Activated T-helper 2 cell treated with anti-CD3 and anti-CD28 coated beads, Interferon-gamma antibody, Interleukin-2, Interleukin-4, amounts not matched to agents 10 μg/mL and 5 μg/mL and 100 μg/mL, durations not matched to agents 14 hours and 24 hours and 36 hours (primary cell): ENCODE results near the gene PCGF1. TPM values are rescaled to one million over a fixed set of nuclear protein-coding genes. Genes with fewer than 3 reads are reported as not detected.
A peak's percentile ranks its signal among the peaks of the same experiment; 100 is the strongest.
"Not testable (repeated sequence)": the region's sequence is repeated elsewhere in the genome, so short reads cannot be mapped to it uniquely, and the experiment has no call there.

Source experiments
- DNase-seq: peaks from one replicate; pipeline ENCODE4 v3.0.0; 2021; ENCODE audit warnings: low spot score
- H3K27ac Mint-ChIP-seq: one replicate; pipeline ENCODE4 v1.8.0; 2021; ENCODE audit warnings: mixed read lengths
- H3K27me3 Mint-ChIP-seq: one replicate; pipeline ENCODE4 v1.8.0; 2021; ENCODE audit warnings: low read depth, mixed read lengths
- H3K36me3 Mint-ChIP-seq: one replicate; pipeline ENCODE4 v1.8.0; 2021; ENCODE audit warnings: low read depth, mixed read lengths
- H3K4me1 Mint-ChIP-seq: one replicate; pipeline ENCODE4 v1.8.0; 2021; ENCODE audit warnings: low read depth, mixed read lengths
- H3K4me3 Mint-ChIP-seq: one replicate; pipeline ENCODE4 v1.8.0; 2021; ENCODE audit warnings: low read depth, mild to moderate bottlenecking, moderate library complexity, mixed read lengths
- H3K9me3 Mint-ChIP-seq: one replicate; pipeline ENCODE4 v1.8.0; 2021; ENCODE audit warnings: mixed read lengths
- intact Hi-C: fragments of 100-400 bp; cut with micrococcal nuclease; formaldehyde crosslinking; loops from one replicate; pipeline ENCODE4 v1.15.1; 2023
- total RNA-seq: library from RNA; stranded (reverse); gene quantifications from 2 replicates; pipeline ENCODE4 v1.2.3, GENCODE V29; 2022

PCGF1 gene
- total RNA-seq, 1 donor from 2014 or later = 39.7 TPM

DNA sequence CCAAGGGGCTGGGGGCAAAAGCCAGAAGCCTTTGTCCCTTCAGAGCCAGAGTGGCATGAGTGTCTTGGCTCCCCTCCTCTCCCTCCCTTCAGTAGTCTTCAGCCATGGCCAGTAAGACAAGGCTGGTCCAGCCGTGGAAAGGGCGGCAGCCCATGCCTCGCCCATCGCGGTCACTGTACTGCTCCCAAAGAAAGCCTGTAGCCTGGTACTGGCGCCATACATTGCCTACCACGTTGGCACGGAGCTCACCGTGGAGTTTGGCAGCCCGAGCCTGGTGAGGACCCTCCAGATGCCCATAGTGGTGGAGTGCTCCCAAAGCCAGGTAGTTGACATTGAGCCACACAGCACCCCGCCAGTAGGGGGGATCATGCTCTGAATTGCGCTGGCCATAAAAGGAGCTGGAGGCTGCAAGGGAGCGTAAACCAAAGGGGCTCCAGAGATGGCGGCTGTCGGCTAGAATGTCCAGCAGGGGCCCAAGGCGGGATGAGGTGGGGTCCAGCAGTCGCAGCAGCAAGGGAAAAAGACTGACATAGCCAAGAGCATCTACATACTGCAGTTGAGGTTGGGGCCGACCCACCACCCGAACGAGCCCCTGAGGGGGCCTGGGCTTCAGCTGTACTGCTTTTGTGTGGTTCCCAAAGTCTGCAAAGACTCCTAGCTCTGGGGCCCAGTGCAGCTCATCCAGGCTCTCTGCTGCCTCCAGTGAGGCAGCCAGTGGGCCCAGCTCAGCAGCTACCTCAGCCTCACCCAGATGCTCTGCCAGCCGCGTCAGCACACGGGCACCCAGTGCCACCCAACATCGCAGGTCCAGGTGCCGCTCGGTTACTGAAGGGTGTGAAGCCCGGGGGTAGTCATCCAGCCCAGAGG, 46.1 kb downstream of the PCGF1 start:
- Mint-ChIP-seq H3K27me3 (no peaks in the 10 kb centered on the region), H3K27ac (no peak overlapping the region), H3K36me3 (peaks cover 27% of the 10 kb centered on the region), H3K4me3 (no peak overlapping the region), H3K4me1 (peaks cover 17% of the 10 kb centered on the region), H3K9me3 (no peaks in the 10 kb centered on the region)
- DNase-seq = no peak
- intact Hi-C loops = no loop called here

DNA sequence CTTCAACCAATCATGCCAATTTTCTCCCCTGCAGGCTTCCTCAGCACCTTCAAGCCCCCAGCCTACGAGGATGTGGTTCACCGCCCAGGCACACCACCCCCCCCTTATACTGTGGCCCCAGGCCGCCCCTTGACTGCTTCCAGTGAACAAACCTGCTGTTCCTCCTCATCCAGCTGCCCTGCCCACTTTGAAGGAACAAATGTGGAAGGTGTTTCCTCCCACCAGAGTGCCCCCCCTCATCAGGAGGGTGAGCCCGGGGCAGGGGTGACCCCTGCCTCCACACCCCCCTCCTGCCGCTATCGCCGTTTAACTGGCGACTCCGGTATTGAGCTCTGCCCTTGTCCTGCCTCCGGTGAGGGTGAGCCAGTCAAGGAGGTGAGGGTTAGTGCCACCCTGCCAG, 47.3 kb downstream of the PCGF1 start:
- H3K9me3 Mint-ChIP-seq, H3K27me3 Mint-ChIP-seq, intact Hi-C loops, DNase-seq: not testable (repeated sequence)
- Mint-ChIP-seq H3K4me1 (peaks cover 29% of the 10 kb centered on the region), H3K4me3 (peak overlapping the region; percentile 99), H3K27ac (peak overlapping the region; percentile 23), H3K36me3 (peaks cover 37% of the 10 kb centered on the region)

DNA sequence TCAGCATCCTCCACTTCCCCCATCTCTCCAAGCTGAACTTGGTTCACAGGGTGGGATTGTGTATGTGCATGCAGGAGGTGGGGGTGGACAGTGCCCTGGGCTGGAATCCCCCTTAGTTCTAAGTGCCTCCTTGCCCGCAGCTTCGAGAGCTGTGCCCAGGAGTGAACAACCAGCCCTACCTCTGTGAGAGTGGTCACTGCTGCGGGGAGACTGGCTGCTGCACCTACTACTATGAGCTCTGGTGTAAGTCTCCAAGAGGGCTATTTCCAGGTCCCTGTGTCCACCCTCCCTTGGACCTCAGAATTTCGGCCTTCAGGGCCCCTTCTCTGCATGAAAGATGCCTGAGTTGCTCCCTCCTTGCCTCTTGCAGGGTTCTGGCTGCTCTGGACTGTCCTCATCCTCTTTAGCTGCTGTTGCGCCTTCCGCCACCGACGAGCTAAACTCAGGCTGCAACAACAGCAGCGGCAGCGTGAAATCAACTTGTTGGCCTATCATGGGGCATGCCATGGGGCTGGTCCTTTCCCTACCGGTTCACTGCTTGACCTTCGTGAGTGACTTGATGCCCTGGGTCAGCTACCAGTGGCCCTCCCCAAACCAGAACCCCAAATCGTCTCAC, 47.9 kb downstream of the PCGF1 start:
- peaks cover 34% of the 10 kb centered on the region for H3K4me1 Mint-ChIP-seq
- peaks cover 41% of the 10 kb centered on the region for H3K36me3 Mint-ChIP-seq
- not testable (repeated sequence) for H3K9me3 Mint-ChIP-seq, DNase-seq, H3K27me3 Mint-ChIP-seq
- H3K27ac Mint-ChIP-seq = peak overlapping the region; percentile 99
- H3K4me3 Mint-ChIP-seq = peak overlapping the region; percentile 99
- intact Hi-C loops = loop anchor here (5.0 to 10.0 kb wide), 3 partner anchors 262 to 1225 kb away; partner anchors contain the start of genes CCT7, HK2, MTHFD2 and PRADC1

DNA sequence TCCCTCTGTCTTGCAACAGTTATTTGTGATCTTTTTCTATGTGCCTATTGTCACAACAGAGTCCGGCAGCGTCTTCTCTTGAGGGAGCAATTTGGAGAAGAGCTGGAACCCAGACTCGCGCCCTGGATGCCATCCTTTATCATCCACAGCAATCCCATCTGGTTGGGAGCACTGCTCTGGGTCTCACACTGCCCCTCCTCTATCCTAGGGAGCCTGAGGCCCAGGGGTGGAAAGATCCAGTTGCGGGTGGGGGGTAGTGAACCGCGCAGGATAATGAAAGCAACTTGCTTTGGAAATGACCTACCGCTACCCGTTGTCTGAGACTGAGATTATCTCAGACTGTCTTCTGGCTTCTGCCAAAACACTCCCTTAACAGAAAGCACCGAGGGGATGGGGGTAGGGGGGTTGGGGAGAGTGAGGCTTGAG, 48.5 kb downstream of the PCGF1 start:
- H3K27me3 Mint-ChIP-seq = no peaks in the 10 kb centered on the region
- peak overlapping the region; percentile 99 for H3K27ac Mint-ChIP-seq
- peak overlapping the region; percentile 99 for H3K4me3 Mint-ChIP-seq
- intact Hi-C loops = loop anchor here (1.0 to 10.0 kb wide), 6 partner anchors 13 to 1224 kb away; partner anchors contain the start of genes AUP1, CCT7, HK2 and HTRA2
- no peak for DNase-seq
- peaks cover 41% of the 10 kb centered on the region for H3K36me3 Mint-ChIP-seq
- peaks cover 34% of the 10 kb centered on the region for H3K4me1 Mint-ChIP-seq
- H3K9me3 Mint-ChIP-seq = no peaks in the 10 kb centered on the region

DNA sequence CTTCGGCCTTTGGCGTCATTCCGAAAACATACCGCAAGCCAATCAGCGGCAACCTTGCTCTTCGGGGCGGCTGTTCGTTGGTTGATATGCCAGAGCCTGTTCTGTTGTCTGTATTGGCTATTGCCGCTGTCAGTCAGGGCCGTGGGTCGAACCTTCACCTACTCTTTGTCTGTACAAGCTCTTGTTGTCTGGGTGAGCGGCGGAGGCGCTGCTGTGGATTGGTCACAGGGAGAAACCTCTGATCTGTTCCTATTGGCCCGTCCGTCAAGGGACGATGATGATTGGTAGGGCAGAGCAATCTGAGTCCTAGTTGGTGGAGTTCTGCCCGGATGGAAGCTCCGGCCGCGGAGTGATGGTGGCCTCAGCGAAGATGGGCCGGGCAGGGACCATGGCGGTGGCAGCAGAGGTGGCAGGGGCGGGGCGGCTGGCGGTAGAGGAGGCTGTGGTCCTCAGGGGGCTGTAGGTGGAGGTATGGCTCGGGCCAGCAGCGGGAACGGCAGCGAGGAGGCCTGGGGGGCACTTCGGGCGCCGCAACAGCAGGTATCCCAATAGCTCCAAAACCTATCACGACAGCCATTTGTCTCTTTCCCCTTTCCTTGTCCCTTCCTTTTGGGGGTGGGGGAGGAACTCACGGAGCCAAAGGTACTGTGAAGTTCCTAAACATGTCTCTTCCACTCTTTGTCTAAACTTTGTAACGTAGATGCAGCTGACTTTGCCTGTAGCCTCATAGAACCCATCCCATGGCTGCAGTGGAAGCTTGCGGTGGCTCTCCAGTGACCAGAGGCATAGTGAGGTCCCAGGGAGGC, 49.2 kb downstream of the PCGF1 start, which contains the start of gene WBP1:
WBP1 (plus strand) TSS at position 307 of the 806 bp plus-strand sequence; CDS start at position 472, 165 bp downstream.
- Mint-ChIP-seq H3K4me1 (peaks cover 33% of the 10 kb centered on the region), H3K36me3 (peaks cover 41% of the 10 kb centered on the region), H3K27ac (peak within 1 kb of the TSS; percentile 99), H3K4me3 (peak within 1 kb of the TSS; percentile 99), H3K27me3 (no peaks in the 10 kb centered on the region), H3K9me3 (no peaks in the 10 kb centered on the region)
- peak; percentile 100 for DNase-seq
- intact Hi-C loops = loop anchor here (1.0 to 10.0 kb wide), 6 partner anchors 14 to 1224 kb away; partner anchors contain the start of genes AUP1, CCT7, HK2 and HTRA2

DNA sequence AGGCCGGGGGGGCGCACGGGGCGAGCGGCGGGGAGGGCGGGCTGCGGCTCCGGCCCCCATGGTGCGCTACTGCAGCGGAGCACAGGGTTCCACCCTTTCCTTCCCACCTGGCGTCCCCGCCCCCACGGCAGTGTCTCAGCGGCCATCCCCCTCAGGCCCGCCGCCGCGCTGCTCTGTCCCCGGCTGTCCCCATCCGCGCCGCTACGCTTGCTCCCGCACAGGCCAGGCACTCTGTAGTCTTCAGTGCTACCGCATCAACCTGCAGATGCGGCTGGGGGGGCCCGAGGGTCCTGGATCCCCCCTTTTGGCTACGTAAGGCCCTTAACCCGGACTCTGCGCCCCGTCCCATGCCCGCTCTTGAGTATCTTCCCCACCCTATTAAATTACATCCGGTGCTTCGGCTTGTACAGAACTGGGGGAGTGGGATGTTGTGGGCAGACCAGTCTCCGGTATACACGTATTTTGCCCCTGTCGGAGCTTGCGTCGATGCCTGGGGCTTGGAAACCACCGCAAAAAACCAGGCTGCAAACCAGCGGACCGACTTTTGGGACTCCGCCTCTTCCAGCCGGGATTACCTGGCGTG, 49.9 kb downstream of the PCGF1 start:
- Mint-ChIP-seq H3K4me1 (peaks cover 37% of the 10 kb centered on the region), H3K9me3 (no peaks in the 10 kb centered on the region), H3K36me3 (peaks cover 34% of the 10 kb centered on the region), H3K4me3 (peak overlapping the region; percentile 99), H3K27ac (peak overlapping the region; percentile 99), H3K27me3 (no peaks in the 10 kb centered on the region)
- DNase-seq = peak; percentile 80
- intact Hi-C loops = loop anchor here (1.0 to 10.0 kb wide), 7 partner anchors 8 to 1223 kb away; partner anchors contain the start of genes AUP1, CCT7, HK2 and HTRA2

DNA sequence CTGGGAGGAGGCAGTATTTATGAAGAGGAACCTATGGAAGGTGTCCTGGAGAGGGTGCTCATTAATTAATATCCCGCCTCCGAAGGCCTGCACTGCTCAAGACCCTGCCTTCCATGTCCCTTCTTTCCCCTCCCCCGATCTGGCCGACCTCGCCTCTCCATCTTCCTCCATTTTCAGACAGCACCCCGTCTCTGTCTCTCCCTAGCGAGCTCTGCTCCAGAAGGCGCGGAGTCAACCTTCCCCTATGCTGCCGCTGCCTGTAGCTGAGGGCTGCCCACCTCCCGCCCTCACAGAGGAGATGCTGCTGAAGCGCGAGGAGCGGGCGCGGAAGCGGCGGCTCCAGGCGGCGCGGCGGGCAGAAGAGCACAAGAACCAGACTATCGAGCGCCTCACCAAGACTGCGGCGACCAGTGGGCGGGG, 50.4 kb downstream of the PCGF1 start:
- H3K4me3 Mint-ChIP-seq = peak overlapping the region; percentile 99
- peaks cover 32% of the 10 kb centered on the region for H3K36me3 Mint-ChIP-seq
- H3K9me3 Mint-ChIP-seq = no peaks in the 10 kb centered on the region
- no peaks in the 10 kb centered on the region for H3K27me3 Mint-ChIP-seq
- peaks cover 40% of the 10 kb centered on the region for H3K4me1 Mint-ChIP-seq
- peak overlapping the region; percentile 95 for H3K27ac Mint-ChIP-seq
- no peak for DNase-seq
- intact Hi-C loops = loop anchor here (1.0 to 10.0 kb wide), 4 partner anchors 8 to 1222 kb away; partner anchors contain the start of genes CCT7, HK2, MOGS and MTHFD2

Other genes with a start within 250 kb of the PCGF1 start
- 1.2 and 1.8 TPM in 2 replicates for gene SLC4A5, start 164.3 kb downstream of the PCGF1 start, total RNA-seq
- gene DCTN1, start 127.4 kb downstream of the PCGF1 start, total RNA-seq = 91.1 and 104 TPM in 2 replicates
- gene C2orf81, start 86.1 kb downstream of the PCGF1 start, total RNA-seq = 1.6 and 1.9 TPM in 2 replicates
- 76.7 and 78.0 TPM in 2 replicates for gene WDR54, start 86.0 kb downstream of the PCGF1 start, total RNA-seq
- 2.2 and 3.9 TPM in 2 replicates for gene RTKN, start 65.8 kb downstream of the PCGF1 start, total RNA-seq
- 45.2 and 48.5 TPM in 2 replicates for gene INO80B, start 52.6 kb downstream of the PCGF1 start, total RNA-seq
- 38.6 and 40.7 TPM in 2 replicates for gene WBP1, start 49.3 kb downstream of the PCGF1 start, total RNA-seq
- 83.2 and 86.4 TPM in 2 replicates for gene MOGS, start 42.3 kb downstream of the PCGF1 start, total RNA-seq
- 102 and 110 TPM in 2 replicates for gene MRPL53, start 35.0 kb downstream of the PCGF1 start, total RNA-seq
- 25.1 and 26.9 TPM in 2 replicates for gene CCDC142, start 24.7 kb downstream of the PCGF1 start, total RNA-seq
- gene TTC31, start 24.6 kb downstream of the PCGF1 start, total RNA-seq = 35.1 and 35.9 TPM in 2 replicates
- gene LBX2, start 8.1 kb downstream of the PCGF1 start, total RNA-seq = 1.6 and 2.2 TPM in 2 replicates
- gene TLX2, start 6.8 kb upstream of the PCGF1 start, total RNA-seq = 0.82 and 0.92 TPM in 2 replicates
- 0.39 and 0.94 TPM in 2 replicates for gene DQX1, start 18.5 kb upstream of the PCGF1 start, total RNA-seq
- 155 TPM in 2 replicates for gene AUP1, start 22.0 kb upstream of the PCGF1 start, total RNA-seq
- gene HTRA2, start 22.2 kb upstream of the PCGF1 start, total RNA-seq = 61.5 and 64.1 TPM in 2 replicates
- 1.7 and 2.1 TPM in 2 replicates for gene LOXL3, start 46.2 kb upstream of the PCGF1 start, total RNA-seq
- 41.0 and 41.4 TPM in 2 replicates for gene DOK1, start 47.0 kb upstream of the PCGF1 start, total RNA-seq
- gene M1AP, start 140.6 kb upstream of the PCGF1 start, total RNA-seq = not detected in 2 replicates
- 5.5 and 7.1 TPM in 2 replicates for gene SEMA4F, start 146.6 kb upstream of the PCGF1 start, total RNA-seq